K562 (cell line): ENCODE results near the gene PRR14. TPM values are rescaled to one million over a fixed set of nuclear protein-coding genes. Genes with fewer than 3 reads are reported as not detected.

Source experiments
- BRD9 ChIP-seq: fragments of 450-650 bp; IDR thresholded peaks from 2 replicates; pipeline ENCODE4 v1.6.1; 2018; ENCODE audit warnings: low read depth; ENCODE audit not compliant: partially characterized antibody
- CC2D1A ChIP-seq: fragments of 450-650 bp; IDR thresholded peaks from 2 replicates; pipeline ENCODE4 v1.6.1; 2017; ENCODE audit warnings: mild to moderate bottlenecking
- CREBBP ChIP-seq: IDR thresholded peaks from one replicate; pipeline ENCODE4 v1.6.1; 2012; ENCODE audit warnings: low read depth, mild to moderate bottlenecking, control low read depth, inconsistent platforms, low read length
- ETV6 ChIP-seq, 3 experiments: fragments of 150-350 bp in 1 of 3; sonication (generic) in 1 of 3; formaldehyde crosslinking in 1 of 3; IDR thresholded peaks; 2 replicates each; pipeline versions ENCODE4 v1.6.1 to v1.8.0; 2014 to 2022; ENCODE audit warnings: borderline replicate concordance in 2 of 3, low read depth in 2 of 3, antibody characterized with exemption in 1 of 3, low read length in 1 of 3, mild to moderate bottlenecking in 1 of 3, missing genetic modification reagents in 1 of 3
- FOSL1 ChIP-seq: fragments of 200-800 bp; sonication (Bioruptor generic); conservative IDR thresholded peaks from 2 replicates; pipeline ENCODE4 v1.6.1; 2016; ENCODE audit warnings: missing genetic modification characterization, missing compliant biosample characterization
- SRSF3 ChIP-seq: fragments of 200-400 bp; formaldehyde crosslinking; IDR thresholded peaks from 2 replicates; pipeline ENCODE4 v1.6.1; 2016; ENCODE audit warnings: mild to moderate bottlenecking, low read length, moderate library complexity; ENCODE audit not compliant: insufficient read depth
- TOE1 ChIP-seq, 2 experiments: fragments of 450-650 bp in 1 of 2; sonication (generic) in 1 of 2; formaldehyde crosslinking in 1 of 2; IDR thresholded peaks; 2 replicates each; pipeline versions ENCODE4 v1.7.1 to v1.8.0; 2016 to 2022; ENCODE audit warnings: borderline replicate concordance in 2 of 2, mild to moderate bottlenecking in 2 of 2, antibody characterized with exemption in 1 of 2, inconsistent platforms in 1 of 2, low read depth in 1 of 2, missing genetic modification reagents in 1 of 2, moderate library complexity in 1 of 2
- ZNF232 ChIP-seq: sonication (generic); formaldehyde crosslinking; IDR thresholded peaks from 2 replicates; pipeline ENCODE4 v1.8.0; 2022; ENCODE audit warnings: mild to moderate bottlenecking, missing genetic modification reagents
- ZNF395 ChIP-seq: fragments of 200-800 bp; sonication (Bioruptor generic); IDR thresholded peaks from 2 replicates; pipeline ENCODE4 v1.6.1; 2017; ENCODE audit warnings: missing genetic modification characterization, missing compliant biosample characterization
- ZNF551 ChIP-seq: fragments of 250-450 bp; sonication (Bioruptor Pico); IDR thresholded peaks from 2 replicates; pipeline ENCODE4 v1.5.0; 2021; ENCODE audit warnings: mild to moderate bottlenecking, moderate library complexity
- ZNF766 ChIP-seq: fragments of 200-800 bp; sonication (Bioruptor generic); conservative IDR thresholded peaks from 2 replicates; pipeline ENCODE4 v1.6.1; 2016; ENCODE audit warnings: missing genetic modification characterization, missing compliant biosample characterization
- polyA plus RNA-seq, 8 experiments: library from polyadenylated mRNA; depleted of rRNA in 4 of 8; stranded (reverse) in 5 of 8; unstranded in 3 of 8; fragments of >200 nt; fragmentation: Nextera tagmentation in 2 of 8; fragmentation: Illumina TruSeq in 1 of 8; extraction: Ambion mirVana in 2 of 8; extraction: Trizol in 1 of 8; gene quantifications; 2 replicates each; pipeline versions ENCODE4 v1.2.1 to v1.2.3, GENCODE V29; 2011 to 2014; ENCODE audit warnings: inconsistent platforms in 1 of 8, missing spikeins in 1 of 8
- total RNA-seq, 7 experiments: library from RNA; depleted of rRNA in 6 of 7; stranded (reverse); fragments of >200 nt in 6 of 7; fragmentation: Illumina TruSeq in 2 of 7; extraction: Trizol in 2 of 7; gene quantifications; 2 replicates each; pipeline versions ENCODE4 v1.2.1 to v1.2.3, GENCODE V29; 2011 to 2021; ENCODE audit warnings: low replicate concordance in 1 of 7
- TF ChIP-seq, protein P1 (sequence below): sonication (generic); formaldehyde crosslinking; IDR thresholded peaks from 2 replicates; pipeline ENCODE4 v1.4.0; 2020; ENCODE audit warnings: mild to moderate bottlenecking, missing genetic modification reagents
- TF ChIP-seq, protein P2 (sequence below), 3 experiments: IDR thresholded peaks in 2 of 3; conservative IDR thresholded peaks in 1 of 3; 2 replicates each; pipeline ENCODE4 v1.5.1; 2011 to 2012; ENCODE audit warnings: low read length in 3 of 3, mild to moderate bottlenecking in 3 of 3, control low read depth in 2 of 3, improper control_type of control experiment in 1 of 3, inconsistent platforms in 1 of 3, low read depth in 1 of 3, mixed read lengths in 1 of 3, moderate library complexity in 1 of 3; ENCODE audit not compliant: insufficient read depth in 2 of 3
- TF ChIP-seq, protein P3 (sequence below): fragments of 450-650 bp; IDR thresholded peaks from one replicate; pipeline ENCODE4 v1.6.1; 2018; ENCODE audit warnings: mild to moderate bottlenecking, moderate library complexity; ENCODE audit not compliant: partially characterized antibody
- TF ChIP-seq, protein P4 (sequence below): fragments of 450-650 bp; IDR thresholded peaks from 2 replicates; pipeline ENCODE4 v1.7.0; 2016; ENCODE audit warnings: borderline replicate concordance

The PRR14 gene
- total and polyA plus RNA-seq, 9 of the 15 experiments (the other 6 are each of a cell fraction or from before 2014, with no cell fraction given) = 2.2 to 63.1 (median 11.5) TPM

- TF ChIP-seq ZNF232 (no peak), CREBBP (no peak), TOE1 (IDR thresholded peaks at IDR 0.05; ENCODE audit: borderline replicate concordance) (0 out of 2 replicates have a peak, but pooled peaks have one; percentile 14), TOE1 (CRISPR knock-in tag; IDR thresholded peaks at IDR 0.05; ENCODE audit: borderline replicate concordance, low read depth) (no peak), SRSF3 (no peak), FOSL1 (tag) (no peak), ETV6 (IDR thresholded peaks at IDR 0.05; ENCODE audit: borderline replicate concordance in 1 of 2, low read depth in 2 of 2, low read length in 1 of 2) (no peak), ETV6 (CRISPR knock-in tag; IDR thresholded peaks at IDR 0.05; ENCODE audit: borderline replicate concordance) (no peak), ZNF551 (no peak), ZNF395 (CRISPR knock-in tag) (0 out of 2 replicates have a peak, but pooled peaks have one; percentile 33), BRD9 (peak; percentile 89), CC2D1A (peak; percentile 83; the same call in 1 of the 2 replicates), ZNF766 (peak; percentile 56; the same call in 1 of the 2 replicates)
- TF ChIP-seq, protein P1, sequence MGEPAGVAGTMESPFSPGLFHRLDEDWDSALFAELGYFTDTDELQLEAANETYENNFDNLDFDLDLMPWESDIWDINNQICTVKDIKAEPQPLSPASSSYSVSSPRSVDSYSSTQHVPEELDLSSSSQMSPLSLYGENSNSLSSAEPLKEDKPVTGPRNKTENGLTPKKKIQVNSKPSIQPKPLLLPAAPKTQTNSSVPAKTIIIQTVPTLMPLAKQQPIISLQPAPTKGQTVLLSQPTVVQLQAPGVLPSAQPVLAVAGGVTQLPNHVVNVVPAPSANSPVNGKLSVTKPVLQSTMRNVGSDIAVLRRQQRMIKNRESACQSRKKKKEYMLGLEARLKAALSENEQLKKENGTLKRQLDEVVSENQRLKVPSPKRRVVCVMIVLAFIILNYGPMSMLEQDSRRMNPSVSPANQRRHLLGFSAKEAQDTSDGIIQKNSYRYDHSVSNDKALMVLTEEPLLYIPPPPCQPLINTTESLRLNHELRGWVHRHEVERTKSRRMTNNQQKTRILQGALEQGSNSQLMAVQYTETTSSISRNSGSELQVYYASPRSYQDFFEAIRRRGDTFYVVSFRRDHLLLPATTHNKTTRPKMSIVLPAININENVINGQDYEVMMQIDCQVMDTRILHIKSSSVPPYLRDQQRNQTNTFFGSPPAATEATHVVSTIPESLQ (CRISPR knock-in tag) = no peak
- TF ChIP-seq, protein P2, sequence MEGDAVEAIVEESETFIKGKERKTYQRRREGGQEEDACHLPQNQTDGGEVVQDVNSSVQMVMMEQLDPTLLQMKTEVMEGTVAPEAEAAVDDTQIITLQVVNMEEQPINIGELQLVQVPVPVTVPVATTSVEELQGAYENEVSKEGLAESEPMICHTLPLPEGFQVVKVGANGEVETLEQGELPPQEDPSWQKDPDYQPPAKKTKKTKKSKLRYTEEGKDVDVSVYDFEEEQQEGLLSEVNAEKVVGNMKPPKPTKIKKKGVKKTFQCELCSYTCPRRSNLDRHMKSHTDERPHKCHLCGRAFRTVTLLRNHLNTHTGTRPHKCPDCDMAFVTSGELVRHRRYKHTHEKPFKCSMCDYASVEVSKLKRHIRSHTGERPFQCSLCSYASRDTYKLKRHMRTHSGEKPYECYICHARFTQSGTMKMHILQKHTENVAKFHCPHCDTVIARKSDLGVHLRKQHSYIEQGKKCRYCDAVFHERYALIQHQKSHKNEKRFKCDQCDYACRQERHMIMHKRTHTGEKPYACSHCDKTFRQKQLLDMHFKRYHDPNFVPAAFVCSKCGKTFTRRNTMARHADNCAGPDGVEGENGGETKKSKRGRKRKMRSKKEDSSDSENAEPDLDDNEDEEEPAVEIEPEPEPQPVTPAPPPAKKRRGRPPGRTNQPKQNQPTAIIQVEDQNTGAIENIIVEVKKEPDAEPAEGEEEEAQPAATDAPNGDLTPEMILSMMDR (IDR thresholded peaks at IDR 0.05 in 2 of 3, conservative IDR thresholded peaks at IDR 0.05 in 1 of 3; ENCODE audit: insufficient read depth in 2 of 3, low read depth in 1 of 3, low read length in 3 of 3) = peak; percentile 86 to 95 (median 91)
- TF ChIP-seq, protein P3, sequence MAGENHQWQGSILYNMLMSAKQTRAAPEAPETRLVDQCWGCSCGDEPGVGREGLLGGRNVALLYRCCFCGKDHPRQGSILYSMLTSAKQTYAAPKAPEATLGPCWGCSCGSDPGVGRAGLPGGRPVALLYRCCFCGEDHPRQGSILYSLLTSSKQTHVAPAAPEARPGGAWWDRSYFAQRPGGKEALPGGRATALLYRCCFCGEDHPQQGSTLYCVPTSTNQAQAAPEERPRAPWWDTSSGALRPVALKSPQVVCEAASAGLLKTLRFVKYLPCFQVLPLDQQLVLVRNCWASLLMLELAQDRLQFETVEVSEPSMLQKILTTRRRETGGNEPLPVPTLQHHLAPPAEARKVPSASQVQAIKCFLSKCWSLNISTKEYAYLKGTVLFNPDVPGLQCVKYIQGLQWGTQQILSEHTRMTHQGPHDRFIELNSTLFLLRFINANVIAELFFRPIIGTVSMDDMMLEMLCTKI = no peak
- TF ChIP-seq, protein P4, sequence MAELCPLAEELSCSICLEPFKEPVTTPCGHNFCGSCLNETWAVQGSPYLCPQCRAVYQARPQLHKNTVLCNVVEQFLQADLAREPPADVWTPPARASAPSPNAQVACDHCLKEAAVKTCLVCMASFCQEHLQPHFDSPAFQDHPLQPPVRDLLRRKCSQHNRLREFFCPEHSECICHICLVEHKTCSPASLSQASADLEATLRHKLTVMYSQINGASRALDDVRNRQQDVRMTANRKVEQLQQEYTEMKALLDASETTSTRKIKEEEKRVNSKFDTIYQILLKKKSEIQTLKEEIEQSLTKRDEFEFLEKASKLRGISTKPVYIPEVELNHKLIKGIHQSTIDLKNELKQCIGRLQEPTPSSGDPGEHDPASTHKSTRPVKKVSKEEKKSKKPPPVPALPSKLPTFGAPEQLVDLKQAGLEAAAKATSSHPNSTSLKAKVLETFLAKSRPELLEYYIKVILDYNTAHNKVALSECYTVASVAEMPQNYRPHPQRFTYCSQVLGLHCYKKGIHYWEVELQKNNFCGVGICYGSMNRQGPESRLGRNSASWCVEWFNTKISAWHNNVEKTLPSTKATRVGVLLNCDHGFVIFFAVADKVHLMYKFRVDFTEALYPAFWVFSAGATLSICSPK = no peak
Observed at GRCh38 chr16:30628628-30629540, 21.9 kb upstream of the PRR14 start (continued).
